Fibroblast of pulmonary artery (primary cell): ENCODE measurements around the gene PIK3R3.

Experiments
- DNase-seq: peaks from one replicate; pipeline ENCODE4 v3.0.0-alpha.2; 2010; ENCODE audit warnings: low read depth
- H3K4me3 ChIP-seq: replicated peaks from 2 replicates; pipeline ENCODE4 v1.5.1; 2011; ENCODE audit warnings: low read depth, mild to moderate bottlenecking, control low read depth, low read length, moderate library complexity
- CTCF ChIP-seq: IDR thresholded peaks from 2 replicates; pipeline ENCODE4 v1.5.1; 2011; ENCODE audit warnings: mild to moderate bottlenecking, control low read depth, low read length, inconsistent platforms; ENCODE audit errors: missing control alignments

The PIK3R3 gene

GRCh38 chr1:46153228-46153627 is 20.8 kb upstream of the PIK3R3 start:
- no peak for DNase-seq
- no peak for TF ChIP-seq CTCF
- no peak overlapping the region for H3K4me3 ChIP-seq

- TF ChIP-seq CTCF: no peak
- peak; percentile 31 for DNase-seq
- no peak overlapping the region for H3K4me3 ChIP-seq
Observed at GRCh38 chr1:46152016-46152415, 19.6 kb upstream of the PIK3R3 start.

GRCh38 chr1:46150085-46150484 is 17.7 kb upstream of the PIK3R3 start:
- TF ChIP-seq CTCF: no peak
- peak; percentile 34 for DNase-seq
- H3K4me3 ChIP-seq: no peak overlapping the region

GRCh38 chr1:46148318-46148717 is 15.9 kb upstream of the PIK3R3 start:
- no peak overlapping the region for H3K4me3 ChIP-seq
- no peak for TF ChIP-seq CTCF
- DNase-seq: no peak

GRCh38 chr1:46137916-46138315 is 5.5 kb upstream of the PIK3R3 start:
- peak; percentile 63 for DNase-seq

GRCh38 chr1:46136711-46137110 is 4.3 kb upstream of the PIK3R3 start:
- DNase-seq: no peak
- H3K4me3 ChIP-seq: no peak overlapping the region
- no peak for TF ChIP-seq CTCF

More at GRCh38 chr1:46137916-46138315, 5.5 kb upstream of the PIK3R3 start:
- peak overlapping the region; percentile 27 for H3K4me3 ChIP-seq
- TF ChIP-seq CTCF: no peak

- DNase-seq: peak; percentile 84
- TF ChIP-seq CTCF: no peak
- H3K4me3 ChIP-seq: no peak overlapping the region
Observed at GRCh38 chr1:46134660-46135331, 2.4 kb upstream of the PIK3R3 start.
